ENCODE measurements around the gene USP46.

USP46 gene

DNA sequence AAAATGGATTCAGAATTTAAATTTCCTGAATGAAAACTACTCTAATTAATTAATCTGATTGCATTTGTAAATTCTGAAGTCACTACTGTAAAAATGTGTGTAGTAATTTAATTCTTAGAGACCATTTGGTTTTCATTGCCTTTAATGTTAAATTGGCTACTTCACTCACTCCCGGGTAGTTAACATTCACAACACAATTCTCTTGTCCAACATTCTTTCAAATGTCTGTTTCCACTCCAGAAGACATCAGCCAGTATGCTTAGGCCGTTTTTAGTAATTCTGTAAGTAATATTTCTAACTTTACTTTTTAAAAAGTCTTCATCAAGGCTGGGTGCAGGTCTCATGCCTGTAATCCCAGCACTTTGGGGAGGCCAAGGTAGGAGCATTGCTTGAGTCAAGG, 21.3 kb upstream of the USP46 start:
- ATAC-seq (ENCODE audit: low read depth): no peak
- no peak for DNase-seq (ENCODE audit: low spot score)
- H3K36me3 ChIP-seq (ENCODE audit: low read depth): no peaks in the 10 kb centered on the region
- no peaks in the 10 kb centered on the region for H3K4me1 ChIP-seq (ENCODE audit: insufficient read depth, poor library complexity, severe bottlenecking)
- H3K4me3 ChIP-seq (ENCODE audit: severe bottlenecking): no peak overlapping the region
- peaks cover under 1% of the 10 kb centered on the region for H3K9me3 ChIP-seq (ENCODE audit: severe bottlenecking)
- no peak overlapping the region for H3K27ac ChIP-seq (ENCODE audit: poor library complexity, severe bottlenecking)
- TF ChIP-seq CTCF (IDR thresholded peaks at IDR 0.05; ENCODE audit: poor library complexity, severe bottlenecking): no peak
- H3K27me3 ChIP-seq (ENCODE audit: insufficient read depth, poor library complexity, severe bottlenecking): no peaks in the 10 kb centered on the region

DNA sequence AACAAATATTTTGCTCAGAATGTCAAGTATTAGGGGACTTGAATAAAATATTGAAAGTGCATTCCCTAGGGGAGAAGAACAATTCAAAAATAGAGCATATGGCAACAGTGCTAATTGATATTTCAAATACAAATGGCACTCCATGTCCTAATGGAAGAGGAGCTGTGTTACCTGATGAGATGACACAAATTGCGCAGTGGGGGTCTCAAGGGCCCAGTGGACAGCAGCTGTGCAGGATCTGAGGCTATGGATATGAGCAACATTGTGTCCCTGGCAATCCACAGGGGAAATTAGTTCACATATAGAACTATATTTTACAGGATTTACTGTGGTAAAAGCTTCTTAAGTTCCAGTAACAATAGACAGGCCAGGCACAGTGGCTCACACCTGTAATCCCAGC, 17.4 kb upstream of the USP46 start:
- TF ChIP-seq CTCF (IDR thresholded peaks at IDR 0.05; ENCODE audit: poor library complexity, severe bottlenecking): no peak
- Histone ChIP-seq H3K27me3 (ENCODE audit: insufficient read depth, poor library complexity, severe bottlenecking) (no peaks in the 10 kb centered on the region), H3K4me1 (ENCODE audit: insufficient read depth, poor library complexity, severe bottlenecking) (no peaks in the 10 kb centered on the region), H3K27ac (ENCODE audit: poor library complexity, severe bottlenecking) (no peak overlapping the region), H3K4me3 (ENCODE audit: severe bottlenecking) (no peak overlapping the region), H3K36me3 (ENCODE audit: low read depth) (no peaks in the 10 kb centered on the region), H3K9me3 (ENCODE audit: severe bottlenecking) (peaks cover 2% of the 10 kb centered on the region)
- no peak for DNase-seq (ENCODE audit: low spot score)
- ATAC-seq (ENCODE audit: low read depth): no peak

DNA sequence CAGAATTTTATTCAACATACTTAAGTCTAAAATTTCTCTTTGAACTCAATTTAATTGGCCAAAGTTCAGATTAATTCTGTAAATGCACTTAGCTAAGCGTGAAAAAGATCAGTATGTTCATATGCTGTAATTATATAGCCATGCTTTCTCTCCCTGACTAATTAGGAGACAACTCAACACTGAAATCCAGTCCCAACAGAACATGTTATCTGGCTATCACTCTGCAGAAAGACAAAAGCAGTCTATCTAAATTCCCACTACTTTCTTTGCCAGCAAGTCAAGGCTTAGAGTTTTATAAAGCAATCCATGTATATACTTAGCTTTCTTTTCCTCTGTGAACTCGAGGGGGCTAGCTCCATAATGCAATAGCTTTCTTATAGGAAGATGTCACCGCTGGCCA, 16.0 kb upstream of the USP46 start:
- Histone ChIP-seq H3K4me3 (ENCODE audit: severe bottlenecking) (no peak overlapping the region), H3K27ac (ENCODE audit: poor library complexity, severe bottlenecking) (no peak overlapping the region), H3K4me1 (ENCODE audit: insufficient read depth, poor library complexity, severe bottlenecking) (no peaks in the 10 kb centered on the region), H3K27me3 (ENCODE audit: insufficient read depth, poor library complexity, severe bottlenecking) (no peaks in the 10 kb centered on the region), H3K9me3 (ENCODE audit: severe bottlenecking) (peaks cover 2% of the 10 kb centered on the region), H3K36me3 (ENCODE audit: low read depth) (no peaks in the 10 kb centered on the region)
- no peak for DNase-seq (ENCODE audit: low spot score)
- TF ChIP-seq CTCF (IDR thresholded peaks at IDR 0.05; ENCODE audit: poor library complexity, severe bottlenecking): no peak
- no peak for ATAC-seq (ENCODE audit: low read depth)

- Histone ChIP-seq H3K27ac (ENCODE audit: poor library complexity, severe bottlenecking) (no peak overlapping the region), H3K36me3 (ENCODE audit: low read depth) (no peaks in the 10 kb centered on the region), H3K9me3 (ENCODE audit: severe bottlenecking) (peaks cover 2% of the 10 kb centered on the region), H3K27me3 (ENCODE audit: insufficient read depth, poor library complexity, severe bottlenecking) (no peaks in the 10 kb centered on the region), H3K4me1 (ENCODE audit: insufficient read depth, poor library complexity, severe bottlenecking) (no peaks in the 10 kb centered on the region), H3K4me3 (ENCODE audit: severe bottlenecking) (no peak overlapping the region)
- TF ChIP-seq CTCF (IDR thresholded peaks at IDR 0.05; ENCODE audit: poor library complexity, severe bottlenecking): no peak
- DNase-seq (ENCODE audit: low spot score): no peak
- no peak for ATAC-seq (ENCODE audit: low read depth)
Measured at GRCh38 chr4:52670739-52671138, 11.6 kb upstream of the USP46 start.

DNA sequence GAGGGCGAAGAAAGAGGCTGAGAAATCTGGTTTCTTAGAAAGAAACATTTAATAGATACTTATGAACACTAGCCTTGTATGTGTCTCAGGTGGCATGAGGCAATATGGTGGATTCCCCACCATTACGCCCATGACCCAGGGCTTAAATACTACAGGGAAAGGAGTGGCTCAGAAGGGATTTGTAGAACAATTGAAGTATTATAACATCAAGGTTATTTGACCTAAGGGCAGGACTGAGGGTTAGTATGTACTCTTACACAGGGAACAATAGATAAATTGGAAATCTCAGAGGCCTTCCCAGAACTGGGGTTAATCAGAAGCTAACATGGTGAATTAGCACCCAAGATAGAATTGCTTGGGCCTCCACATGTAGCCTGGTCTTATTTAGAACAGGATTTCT, 11.0 kb upstream of the USP46 start:
- DNase-seq (ENCODE audit: low spot score) (no peak), ATAC-seq (ENCODE audit: low read depth) (no peak)
- Histone ChIP-seq H3K4me1 (ENCODE audit: insufficient read depth, poor library complexity, severe bottlenecking) (no peaks in the 10 kb centered on the region), H3K9me3 (ENCODE audit: severe bottlenecking) (no peaks in the 10 kb centered on the region), H3K27ac (ENCODE audit: poor library complexity, severe bottlenecking) (no peak overlapping the region), H3K36me3 (ENCODE audit: low read depth) (no peaks in the 10 kb centered on the region), H3K27me3 (ENCODE audit: insufficient read depth, poor library complexity, severe bottlenecking) (no peaks in the 10 kb centered on the region), H3K4me3 (ENCODE audit: severe bottlenecking) (no peak overlapping the region)
- no peak for TF ChIP-seq CTCF (IDR thresholded peaks at IDR 0.05; ENCODE audit: poor library complexity, severe bottlenecking)

Measured in RWPE2 (cell line).